HG03280 (cell line): ENCODE results near the gene FGF3.

Source experiments
- ATAC-seq: cut with Tn5 transposase; IDR thresholded peaks from one replicate; pipeline ENCODE4 v1.9.1; 2021; ENCODE audit warnings: mild to moderate bottlenecking, moderate library complexity; ENCODE audit not compliant: unreplicated experiment

FGF3 gene

GRCh38 chr11:69825037-69825834, 6.0 kb upstream of the FGF3 start:
- ATAC-seq, result no peak

GRCh38 chr11:69823641-69824265, 4.5 kb upstream of the FGF3 start:
- no peak for ATAC-seq

- no peak for ATAC-seq
Observed at GRCh38 chr11:69822676-69823494, 3.7 kb upstream of the FGF3 start.

GRCh38 chr11:69821511-69822040, 2.4 kb upstream of the FGF3 start:
- no peak for ATAC-seq

GRCh38 chr11:69820441-69820840, 1.2 kb upstream of the FGF3 start:
- ATAC-seq, result no peak

- no peak for ATAC-seq
Observed at GRCh38 chr11:69819541-69820070, 390 bp upstream of the FGF3 start.

- no peak for ATAC-seq
Observed at GRCh38 chr11:69818231-69818602, 999 bp downstream of the FGF3 start.

- ATAC-seq, result no peak
Observed at GRCh38 chr11:69817265-69818230, 1.7 kb downstream of the FGF3 start.

- ATAC-seq, result no peak
Observed at GRCh38 chr11:69816671-69817070, 2.5 kb downstream of the FGF3 start.

GRCh38 chr11:69815973-69816372, 3.2 kb downstream of the FGF3 start:
- ATAC-seq, result no peak

GRCh38 chr11:69814902-69815301, 4.3 kb downstream of the FGF3 start:
- no peak for ATAC-seq

- ATAC-seq, result no peak
Observed at GRCh38 chr11:69814411-69814810, 4.8 kb downstream of the FGF3 start.

GRCh38 chr11:69813839-69814238, 5.4 kb downstream of the FGF3 start:
- ATAC-seq, result no peak

- no peak for ATAC-seq
Observed at GRCh38 chr11:69812946-69813345, 6.3 kb downstream of the FGF3 start.

- ATAC-seq, result no peak
Observed at GRCh38 chr11:69812256-69812655, 7.0 kb downstream of the FGF3 start.

GRCh38 chr11:69811431-69811830, 7.8 kb downstream of the FGF3 start:
- no peak for ATAC-seq

- no peak for ATAC-seq
Observed at GRCh38 chr11:69810289-69811118, 8.7 kb downstream of the FGF3 start.

GRCh38 chr11:69808667-69809086, 10.5 kb downstream of the FGF3 start:
- ATAC-seq, result no peak
